Caco-2 (cell line): ENCODE results near the gene ROS1. TPM values are rescaled to one million over a fixed set of nuclear protein-coding genes. Genes with fewer than 3 reads are reported as not detected.

Source experiments
- BruUV-seq: library from RNA; stranded (reverse); fragments of 400-500 nt; replicated peaks from 2 replicates; lab custom pipeline; 2021; lab: Mats Ljungman, UMichigan
- CTCF ChIA-PET: fragments of 300-600 bp; sonication (Branson Sonifier 250); formaldehyde crosslinking; loops from one replicate; lab custom pipeline; 2022; ENCODE audit warnings: antibody characterized with exemption; lab: Charles Lee
- POLR2A ChIA-PET: fragments of 300-600 bp; sonication (Branson Sonifier 250); formaldehyde crosslinking; loops from one replicate; lab custom pipeline; 2022; ENCODE audit warnings: antibody characterized with exemption; lab: Charles Lee
- DNase-seq, 2 experiments: peaks; one replicate each; pipeline versions ENCODE4 v3.0.0 to v3.0.0-alpha.2; 2020 to 2022
- H3K27me3 ChIP-seq: replicated peaks from 2 replicates; pipeline ENCODE4 v1.6.0; 2011; ENCODE audit warnings: low read length; ENCODE audit not compliant: control insufficient read depth, insufficient read depth
- H3K36me3 ChIP-seq: 2 replicates; pipeline ENCODE4 v1.5.1; 2011; ENCODE audit warnings: low read length; ENCODE audit not compliant: control insufficient read depth, insufficient read depth
- H3K4me1 ChIP-seq: fragments of 250-450 bp; sonication (Bioruptor Pico); 2 replicates; pipeline ENCODE4 v1.5.1; 2020; ENCODE audit warnings: mild to moderate bottlenecking
- H3K4me3 ChIP-seq: 2 replicates; pipeline ENCODE4 v1.5.1; 2011; ENCODE audit warnings: low read depth, mild to moderate bottlenecking, control low read depth, low read length
- H3K9me3 ChIP-seq: fragments of 250-450 bp; sonication (Bioruptor Pico); 2 replicates; pipeline ENCODE4 v1.5.1; 2020; ENCODE audit warnings: mild to moderate bottlenecking, moderate library complexity
- H3K27ac Mint-ChIP-seq: one replicate; pipeline ENCODE4 v1.8.0; 2022; ENCODE audit warnings: mixed read lengths; ENCODE audit not compliant: unreplicated experiment
- H3K27me3 Mint-ChIP-seq: one replicate; pipeline ENCODE4 v1.8.0; 2022; ENCODE audit warnings: mixed read lengths; ENCODE audit not compliant: insufficient read depth, unreplicated experiment
- H3K36me3 Mint-ChIP-seq: one replicate; pipeline ENCODE4 v1.8.0; 2022; ENCODE audit warnings: mild to moderate bottlenecking, mixed read lengths; ENCODE audit not compliant: insufficient read depth, unreplicated experiment
- H3K4me1 Mint-ChIP-seq: one replicate; pipeline ENCODE4 v1.8.0; 2022; ENCODE audit warnings: low read depth, mixed read lengths; ENCODE audit not compliant: unreplicated experiment
- H3K4me3 Mint-ChIP-seq: one replicate; pipeline ENCODE4 v1.8.0; 2022; ENCODE audit warnings: mild to moderate bottlenecking, moderate library complexity, mixed read lengths; ENCODE audit not compliant: unreplicated experiment
- H3K9me3 Mint-ChIP-seq: one replicate; pipeline ENCODE4 v1.8.0; 2022; ENCODE audit warnings: mixed read lengths; ENCODE audit not compliant: unreplicated experiment
- CTCF ChIP-seq, 2 experiments: fragments of 200-600 bp in 1 of 2; IDR thresholded peaks; 1 replicate in 1 of 2; 2 replicates in 1 of 2; pipeline versions ENCODE4 v1.5.1 to v1.8.0; 2011 to 2022; ENCODE audit warnings: antibody characterized with exemption in 1 of 2, control low read depth in 1 of 2, inconsistent platforms in 1 of 2, low read depth in 1 of 2, low read length in 1 of 2, mild to moderate bottlenecking in 1 of 2, moderate library complexity in 1 of 2; ENCODE audit not compliant: insufficient read depth in 1 of 2, severe bottlenecking in 1 of 2, unreplicated experiment in 1 of 2
- intact Hi-C: fragments of 100-400 bp; cut with micrococcal nuclease; formaldehyde crosslinking; loops from one replicate; pipeline ENCODE4 v1.10.0; 2022; ENCODE audit not compliant: unreplicated experiment
- total RNA-seq: library from RNA; stranded (reverse); gene quantifications from 2 replicates; pipeline ENCODE4 v1.2.3, GENCODE V29; 2022

The ROS1 gene
- total RNA-seq, 1 experiment from 2014 or later, result 0.16 TPM

GRCh38 chr6:117381749-117382148 lies 44.0 kb downstream of the ROS1 start:
- no TSS peak for BruUV-seq
- TF ChIP-seq CTCF (IDR thresholded peaks at IDR 0.05; ENCODE audit: insufficient read depth in 1 of 2, low read depth in 1 of 2, low read length in 1 of 2, severe bottlenecking in 1 of 2, unreplicated experiment in 1 of 2), result no peak
- DNase-seq, result no peak
- Histone ChIP-seq H3K36me3 (no peaks in the 10 kb centered on the region), H3K4me3 (no peak overlapping the region), H3K27me3 (no peaks in the 10 kb centered on the region), H3K9me3 (no peaks in the 10 kb centered on the region), H3K4me1 (no peaks in the 10 kb centered on the region)
- ChIA-PET CTCF (no interaction called here), POLR2A (no interaction called here)
- no peak overlapping the region for H3K27ac Mint-ChIP-seq
- intact Hi-C loops, result no loop called here
- no peaks in the 10 kb centered on the region for H3K36me3 Mint-ChIP-seq
- H3K4me1 Mint-ChIP-seq, result no peaks in the 10 kb centered on the region
- no peak overlapping the region for H3K4me3 Mint-ChIP-seq
- H3K27me3 Mint-ChIP-seq, result no peaks in the 10 kb centered on the region
- no peaks in the 10 kb centered on the region for H3K9me3 Mint-ChIP-seq

DNA sequence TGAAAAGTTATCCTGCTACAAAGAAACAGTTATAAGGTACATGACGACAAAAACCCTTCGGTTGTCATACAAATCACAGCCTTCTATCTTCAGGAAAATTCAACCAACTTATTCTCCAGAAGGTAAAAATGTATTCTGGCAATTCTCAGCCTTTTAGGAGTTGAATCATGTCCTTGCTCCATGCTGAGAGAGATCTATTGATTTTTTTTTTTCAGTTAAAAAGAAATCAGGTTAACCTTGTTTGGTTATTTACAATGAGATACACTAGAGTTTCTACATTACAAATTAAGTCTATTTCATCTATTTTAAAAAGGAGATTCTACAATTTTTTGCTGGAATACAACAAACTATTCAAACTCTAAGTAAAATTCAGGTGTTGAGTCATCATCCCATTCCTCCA lies 45.4 kb downstream of the ROS1 start:
- Histone ChIP-seq H3K4me3 (no peak overlapping the region), H3K27me3 (no peaks in the 10 kb centered on the region), H3K4me1 (no peaks in the 10 kb centered on the region), H3K9me3 (no peaks in the 10 kb centered on the region), H3K36me3 (no peaks in the 10 kb centered on the region)
- TF ChIP-seq CTCF (IDR thresholded peaks at IDR 0.05; ENCODE audit: insufficient read depth in 1 of 2, low read depth in 1 of 2, low read length in 1 of 2, severe bottlenecking in 1 of 2, unreplicated experiment in 1 of 2), result no peak
- Mint-ChIP-seq H3K27me3 (no peaks in the 10 kb centered on the region), H3K27ac (no peak overlapping the region), H3K36me3 (no peaks in the 10 kb centered on the region), H3K4me1 (no peaks in the 10 kb centered on the region), H3K4me3 (no peak overlapping the region), H3K9me3 (no peaks in the 10 kb centered on the region)
- CTCF ChIA-PET, result no interaction called here
- no TSS peak for BruUV-seq
- POLR2A ChIA-PET, result no interaction called here
- DNase-seq, result no peak
- intact Hi-C loops, result no loop called here

DNA sequence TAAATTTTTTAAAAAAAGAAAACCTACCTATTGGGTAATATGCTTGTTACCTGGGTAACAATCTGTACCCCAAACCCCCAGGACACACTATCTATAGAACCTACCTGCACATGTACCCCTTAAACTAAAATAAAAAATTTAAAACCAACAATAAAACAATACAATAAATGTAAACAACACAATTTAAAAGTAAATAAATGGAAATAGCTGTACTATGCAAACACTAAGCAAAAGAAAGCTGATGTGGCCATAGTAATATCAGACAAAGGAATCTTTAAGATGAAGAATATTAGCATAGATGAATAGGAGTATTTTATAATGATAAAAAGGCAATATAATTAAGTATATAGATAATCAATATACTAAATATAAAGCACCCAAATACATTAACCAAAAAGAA lies 50.3 kb downstream of the ROS1 start:
- DNase-seq, result no peak
- ChIA-PET CTCF (no interaction called here), POLR2A (no interaction called here)
- H3K27me3 ChIP-seq, result no peaks in the 10 kb centered on the region
- H3K27me3 Mint-ChIP-seq, result no peaks in the 10 kb centered on the region
- H3K9me3 ChIP-seq, result no peaks in the 10 kb centered on the region
- H3K4me3 ChIP-seq, result no peak overlapping the region
- no peaks in the 10 kb centered on the region for H3K36me3 Mint-ChIP-seq
- no peak overlapping the region for H3K27ac Mint-ChIP-seq
- no peaks in the 10 kb centered on the region for H3K36me3 ChIP-seq
- H3K4me3 Mint-ChIP-seq, result no peak overlapping the region
- H3K4me1 ChIP-seq, result no peaks in the 10 kb centered on the region
- no peak for TF ChIP-seq CTCF (IDR thresholded peaks at IDR 0.05; ENCODE audit: insufficient read depth in 1 of 2, low read depth in 1 of 2, low read length in 1 of 2, severe bottlenecking in 1 of 2, unreplicated experiment in 1 of 2)
- intact Hi-C loops, result no loop called here
- BruUV-seq, result no TSS peak
- H3K9me3 Mint-ChIP-seq, result no peaks in the 10 kb centered on the region
- no peaks in the 10 kb centered on the region for H3K4me1 Mint-ChIP-seq
